GM23338 (cell line): Measurements from ENCODE around the gene HLA-DOB. TPM values are rescaled to one million over a fixed set of nuclear protein-coding genes. Genes with fewer than 3 reads are reported as not detected.

ENCODE experiments used
- ATAC-seq: fragments of 200-7000 bp; cut with Tn5 transposase; 3 replicates; pipeline ENCODE4 v1.9.1; 2020
- DNase-seq: peaks from one replicate; pipeline ENCODE4 v3.0.0-alpha.2; 2015; ENCODE audit warnings: low spot score
- H2AFZ ChIP-seq: fragments of 200-600 bp; sonication (generic); 2 replicates; pipeline ENCODE4 v1.8.0; 2016; ENCODE audit warnings: antibody characterized with exemption, mild to moderate bottlenecking, moderate library complexity
- H3F3A ChIP-seq: fragments of 200-600 bp; sonication (generic); replicated peaks from 2 replicates; pipeline ENCODE4 v1.8.0; 2017; ENCODE audit warnings: antibody characterized with exemption, mixed run types, low read depth
- H3K27ac ChIP-seq: fragments of 200-600 bp; sonication (generic); 2 replicates; pipeline ENCODE4 v1.6.1; 2016; ENCODE audit warnings: low read depth
- H3K27me3 ChIP-seq: fragments of 200-600 bp; sonication (generic); 2 replicates; pipeline ENCODE4 v1.8.0; 2016; ENCODE audit warnings: mild to moderate bottlenecking, mixed run types, moderate library complexity; ENCODE audit not compliant: insufficient read depth
- H3K36me3 ChIP-seq: fragments of 200-600 bp; sonication (generic); 2 replicates; pipeline ENCODE4 v1.8.0; 2016; ENCODE audit warnings: mild to moderate bottlenecking; ENCODE audit not compliant: insufficient read depth
- H3K4me1 ChIP-seq: fragments of 200-600 bp; sonication (generic); 2 replicates; pipeline ENCODE4 v1.8.0; 2016; ENCODE audit warnings: mild to moderate bottlenecking, moderate library complexity; ENCODE audit not compliant: insufficient read depth
- H3K4me2 ChIP-seq: fragments of 200-600 bp; sonication (generic); 2 replicates; pipeline ENCODE4 v1.7.1; 2017; ENCODE audit warnings: mixed run types
- H3K4me3 ChIP-seq: fragments of 200-600 bp; sonication (generic); 2 replicates; pipeline ENCODE4 v1.6.1; 2016; ENCODE audit warnings: mixed run types
- H3K79me2 ChIP-seq: fragments of 200-600 bp; sonication (generic); replicated peaks from 2 replicates; pipeline ENCODE4 v1.8.0; 2017; ENCODE audit warnings: mild to moderate bottlenecking; ENCODE audit not compliant: insufficient read depth
- H3K9me2 ChIP-seq: fragments of 200-600 bp; sonication (generic); 2 replicates; pipeline ENCODE4 v1.8.0; 2017; ENCODE audit not compliant: insufficient read depth
- H4K20me1 ChIP-seq: fragments of 200-600 bp; sonication (generic); replicated peaks from 2 replicates; pipeline ENCODE4 v1.8.0; 2017; ENCODE audit warnings: mild to moderate bottlenecking; ENCODE audit not compliant: insufficient read depth
- H3K27ac Mint-ChIP-seq: 2 replicates; pipeline ENCODE4 v1.8.0; 2020; ENCODE audit warnings: inconsistent platforms, mild to moderate bottlenecking, moderate library complexity, mixed read lengths
- H3K27me3 Mint-ChIP-seq: 3 replicates; pipeline ENCODE4 v1.8.0; 2022; ENCODE audit warnings: low read depth, mild to moderate bottlenecking, moderate library complexity, mixed read lengths, inconsistent platforms; ENCODE audit not compliant: insufficient read depth, poor library complexity
- H3K36me3 Mint-ChIP-seq: 3 replicates; pipeline ENCODE4 v1.8.0; 2021; ENCODE audit warnings: low read depth, mild to moderate bottlenecking, inconsistent platforms, moderate library complexity, mixed read lengths
- H3K4me1 Mint-ChIP-seq: 3 replicates; pipeline ENCODE4 v1.8.0; 2020; ENCODE audit warnings: mild to moderate bottlenecking, inconsistent platforms, mixed read lengths
- H3K4me3 Mint-ChIP-seq: 3 replicates; pipeline ENCODE4 v1.8.0; 2021; ENCODE audit warnings: moderate library complexity, mild to moderate bottlenecking, inconsistent platforms, mixed read lengths
- H3K9me3 Mint-ChIP-seq: 3 replicates; pipeline ENCODE4 v1.8.0; 2020; ENCODE audit warnings: moderate library complexity, mild to moderate bottlenecking, inconsistent platforms, mixed read lengths
- CREB1 ChIP-seq: fragments of 250-450 bp; sonication (Bioruptor Pico); IDR thresholded peaks from 2 replicates; pipeline ENCODE4 v1.5.0; 2020; ENCODE audit warnings: low read depth, mild to moderate bottlenecking, moderate library complexity
- CTCF ChIP-seq, 2 experiments: fragments of 200-600 bp in 1 of 2; sonication (generic) in 1 of 2; conservative IDR thresholded peaks; 2 replicates each; pipeline versions ENCODE4 v1.5.1 to v1.6.1; 2016 to 2017; ENCODE audit warnings: antibody characterized with exemption in 2 of 2, low read depth in 2 of 2, mild to moderate bottlenecking in 2 of 2, moderate library complexity in 1 of 2
- ETS1 ChIP-seq: IDR thresholded peaks from 2 replicates; pipeline ENCODE4 v1.6.1; 2016; ENCODE audit warnings: antibody characterized with exemption
- EZH2 ChIP-seq: fragments of 200-600 bp; sonication (generic); IDR thresholded peaks from one replicate; pipeline ENCODE4 v1.8.0; 2017; ENCODE audit warnings: antibody characterized with exemption, mild to moderate bottlenecking, low read depth; ENCODE audit not compliant: unreplicated experiment
- EZH2phosphoT487 ChIP-seq: fragments of 200-600 bp; sonication (generic); IDR thresholded peaks from one replicate; pipeline ENCODE4 v1.8.1; 2018; ENCODE audit warnings: antibody characterized with exemption; ENCODE audit not compliant: unreplicated experiment
- JUNB ChIP-seq: IDR thresholded peaks from one replicate; pipeline ENCODE4 v1.6.1; 2016; ENCODE audit warnings: antibody characterized with exemption; ENCODE audit not compliant: unreplicated experiment
- NANOG ChIP-seq: IDR thresholded peaks from 2 replicates; pipeline ENCODE4 v1.6.1; 2016; ENCODE audit warnings: antibody characterized with exemption, borderline replicate concordance
- POLR2AphosphoS5 ChIP-seq: IDR thresholded peaks from 2 replicates; pipeline ENCODE4 v1.6.1; 2016; ENCODE audit warnings: antibody characterized with exemption, low read depth
- STAT1 ChIP-seq: IDR thresholded peaks from one replicate; pipeline ENCODE4 v1.6.1; 2016; ENCODE audit warnings: antibody characterized with exemption; ENCODE audit not compliant: unreplicated experiment
- ZNF114 ChIP-seq: fragments of 250-450 bp; sonication (Bioruptor Pico); IDR thresholded peaks from 2 replicates; pipeline ENCODE4 v1.5.0; 2020; ENCODE audit warnings: mild to moderate bottlenecking, moderate library complexity
- ZNF331 ChIP-seq: fragments of 250-450 bp; sonication (Bioruptor Pico); IDR thresholded peaks from 2 replicates; pipeline ENCODE4 v1.5.0; 2020; ENCODE audit warnings: low read depth, mild to moderate bottlenecking, moderate library complexity
- ZNF462 ChIP-seq: fragments of 250-450 bp; sonication (Bioruptor Pico); IDR thresholded peaks from 2 replicates; pipeline ENCODE4 v1.5.0; 2020; ENCODE audit warnings: mild to moderate bottlenecking, moderate library complexity
- polyA plus RNA-seq: library from polyadenylated mRNA; unstranded; fragments of >200 nt; fragmentation: Nextera tagmentation; extraction: Ambion mirVana; gene quantifications from 2 replicates; pipeline ENCODE4 v1.2.1, GENCODE V29; 2016
- total RNA-seq: library from RNA; depleted of rRNA; stranded (reverse); fragments of >200 nt; shearing (Covaris generic); gene quantifications from 2 replicates; pipeline ENCODE4 v1.2.3, GENCODE V29; 2014
- TF ChIP-seq, protein P1 (sequence below): IDR thresholded peaks from one replicate; pipeline ENCODE4 v1.6.1; 2018; ENCODE audit warnings: antibody characterized with exemption; ENCODE audit not compliant: unreplicated experiment

HLA-DOB gene
- total and polyA plus RNA-seq, 2 experiments from 2014 or later = not detected

- Histone ChIP-seq H3K9me2 (peaks cover 5% of the 10 kb centered on the region; the same call in 1 of the 2 replicates), H2AFZ (no peak overlapping the region), H3K36me3 (no peaks in the 10 kb centered on the region), H3K4me3 (no peak overlapping the region), H3K79me2 (no peaks in the 10 kb centered on the region), H3F3A (no peaks in the 10 kb centered on the region), H3K27ac (no peak overlapping the region), H3K4me1 (no peaks in the 10 kb centered on the region; the same call in 1 of the 2 replicates), H4K20me1 (no peaks in the 10 kb centered on the region), H3K4me2 (no peak overlapping the region), H3K27me3 (no peaks in the 10 kb centered on the region)
- TF ChIP-seq, protein P1, sequence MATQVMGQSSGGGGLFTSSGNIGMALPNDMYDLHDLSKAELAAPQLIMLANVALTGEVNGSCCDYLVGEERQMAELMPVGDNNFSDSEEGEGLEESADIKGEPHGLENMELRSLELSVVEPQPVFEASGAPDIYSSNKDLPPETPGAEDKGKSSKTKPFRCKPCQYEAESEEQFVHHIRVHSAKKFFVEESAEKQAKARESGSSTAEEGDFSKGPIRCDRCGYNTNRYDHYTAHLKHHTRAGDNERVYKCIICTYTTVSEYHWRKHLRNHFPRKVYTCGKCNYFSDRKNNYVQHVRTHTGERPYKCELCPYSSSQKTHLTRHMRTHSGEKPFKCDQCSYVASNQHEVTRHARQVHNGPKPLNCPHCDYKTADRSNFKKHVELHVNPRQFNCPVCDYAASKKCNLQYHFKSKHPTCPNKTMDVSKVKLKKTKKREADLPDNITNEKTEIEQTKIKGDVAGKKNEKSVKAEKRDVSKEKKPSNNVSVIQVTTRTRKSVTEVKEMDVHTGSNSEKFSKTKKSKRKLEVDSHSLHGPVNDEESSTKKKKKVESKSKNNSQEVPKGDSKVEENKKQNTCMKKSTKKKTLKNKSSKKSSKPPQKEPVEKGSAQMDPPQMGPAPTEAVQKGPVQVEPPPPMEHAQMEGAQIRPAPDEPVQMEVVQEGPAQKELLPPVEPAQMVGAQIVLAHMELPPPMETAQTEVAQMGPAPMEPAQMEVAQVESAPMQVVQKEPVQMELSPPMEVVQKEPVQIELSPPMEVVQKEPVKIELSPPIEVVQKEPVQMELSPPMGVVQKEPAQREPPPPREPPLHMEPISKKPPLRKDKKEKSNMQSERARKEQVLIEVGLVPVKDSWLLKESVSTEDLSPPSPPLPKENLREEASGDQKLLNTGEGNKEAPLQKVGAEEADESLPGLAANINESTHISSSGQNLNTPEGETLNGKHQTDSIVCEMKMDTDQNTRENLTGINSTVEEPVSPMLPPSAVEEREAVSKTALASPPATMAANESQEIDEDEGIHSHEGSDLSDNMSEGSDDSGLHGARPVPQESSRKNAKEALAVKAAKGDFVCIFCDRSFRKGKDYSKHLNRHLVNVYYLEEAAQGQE = no peak
- TF ChIP-seq ETS1 (no peak), ZNF462 (CRISPR knock-in tag) (no peak), ZNF331 (CRISPR knock-in tag) (no peak), EZH2 (no peak), POLR2AphosphoS5 (no peak), ZNF114 (CRISPR knock-in tag) (no peak), NANOG (no peak), STAT1 (no peak), EZH2phosphoT487 (no peak), CTCF (conservative IDR thresholded peaks at IDR 0.05; ENCODE audit: low read depth in 2 of 2) (no peak), CREB1 (CRISPR knock-in tag) (no peak), JUNB (no peak)
- Mint-ChIP-seq H3K4me3 (no peak overlapping the region), H3K9me3 (peaks cover 8% of the 10 kb centered on the region; the same call in 1 of the 3 replicates), H3K4me1 (peaks cover 5% of the 10 kb centered on the region; the same call in 2 of the 3 replicates), H3K27me3 (no peaks in the 10 kb centered on the region), H3K36me3 (no peaks in the 10 kb centered on the region), H3K27ac (no peak overlapping the region)
- ATAC-seq (no peak), DNase-seq (no peak)
These were observed 42.4 kb downstream of the HLA-DOB start for GRCh38 chr6:32774426-32774825.
